Skin of body (tissue), 2 donors: ENCODE measurements around the gene TRPM3. TPM values are rescaled to one million over a fixed set of nuclear protein-coding genes. Genes with fewer than 3 reads are reported as not detected.
"Not testable (repeated sequence)": the region's sequence is repeated elsewhere in the genome, so short reads cannot be mapped to it uniquely, and the experiment has no call there.

Experiments used
- DNase-seq: peaks from one replicate; lab custom pipeline; 2025; lab: John Stamatoyannopoulos, UW
- total RNA-seq: library from RNA; depleted of rRNA; stranded (reverse); fragments of >200 nt; gene quantifications from one replicate; pipeline ENCODE4 v1.2.3, GENCODE V29; 2014

The TRPM3 gene
- total RNA-seq, 1 donor from 2014 or later = 2.3 TPM

DNA sequence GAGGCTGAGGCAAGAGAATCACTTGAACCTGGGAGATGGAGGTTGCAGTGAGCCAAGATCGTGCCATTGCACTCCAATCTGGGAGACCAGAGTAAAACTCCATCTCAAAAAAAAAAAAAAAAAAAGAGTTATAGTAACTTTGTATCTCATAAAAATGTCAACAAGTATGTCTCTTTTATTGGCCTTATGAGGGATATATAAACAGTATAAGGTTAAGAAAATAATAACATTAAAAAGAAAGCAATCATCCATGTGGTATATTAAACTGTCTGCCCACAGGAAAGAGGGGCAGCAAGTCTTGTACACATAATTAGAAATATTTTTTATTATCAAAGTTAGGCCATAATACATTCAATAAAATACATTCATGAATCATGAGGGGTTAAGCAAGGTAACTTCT, 447.6 kb downstream of the TRPM3 start:
- DNase-seq = no peak

- peak; percentile 40 for DNase-seq
Observed at GRCh38 chr9:70672161-70672649, 449.2 kb downstream of the TRPM3 start.

DNA sequence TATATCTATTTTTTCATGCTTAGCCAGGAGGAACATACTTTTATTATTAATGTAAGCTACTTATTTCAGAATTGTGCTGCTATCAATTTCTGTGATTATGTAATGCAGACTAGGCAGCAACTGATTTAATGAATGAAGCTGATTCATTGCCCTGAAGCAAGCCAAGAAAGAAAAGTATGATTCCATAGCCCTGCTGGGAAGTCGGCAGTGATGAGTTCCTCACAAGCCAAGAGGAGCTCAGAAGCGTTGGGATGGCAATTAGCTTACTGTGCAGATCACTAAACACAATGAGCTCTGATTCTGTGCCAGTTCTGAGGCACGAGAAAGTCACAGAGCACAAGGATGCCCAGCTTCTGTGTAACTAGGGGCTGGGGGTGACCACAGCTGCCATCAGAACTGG, 452.7 kb downstream of the TRPM3 start:
- peak; percentile 7 for DNase-seq

DNA sequence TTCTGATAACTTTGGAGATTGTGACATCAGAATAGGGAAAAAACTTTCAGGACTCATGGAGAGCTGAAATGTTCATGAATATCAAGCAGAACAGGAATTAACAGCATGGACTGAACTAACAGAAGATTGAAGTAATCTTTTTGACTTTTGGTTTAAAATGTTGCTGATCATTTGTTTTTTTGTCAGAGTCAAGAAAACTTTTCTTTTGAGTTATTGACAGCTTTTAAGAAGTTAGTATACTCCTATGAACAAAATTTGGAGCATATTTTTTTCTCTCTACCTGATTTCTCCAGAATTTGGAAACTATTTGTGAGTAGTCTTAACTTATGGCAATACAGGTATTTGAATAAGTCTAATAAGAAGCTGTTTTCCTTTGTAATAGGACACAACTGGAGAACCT, 462.7 kb downstream of the TRPM3 start:
- no peak for DNase-seq

GRCh38 chr9:70656281-70656680, 465.1 kb downstream of the TRPM3 start:
- peak; percentile 30 for DNase-seq

DNA sequence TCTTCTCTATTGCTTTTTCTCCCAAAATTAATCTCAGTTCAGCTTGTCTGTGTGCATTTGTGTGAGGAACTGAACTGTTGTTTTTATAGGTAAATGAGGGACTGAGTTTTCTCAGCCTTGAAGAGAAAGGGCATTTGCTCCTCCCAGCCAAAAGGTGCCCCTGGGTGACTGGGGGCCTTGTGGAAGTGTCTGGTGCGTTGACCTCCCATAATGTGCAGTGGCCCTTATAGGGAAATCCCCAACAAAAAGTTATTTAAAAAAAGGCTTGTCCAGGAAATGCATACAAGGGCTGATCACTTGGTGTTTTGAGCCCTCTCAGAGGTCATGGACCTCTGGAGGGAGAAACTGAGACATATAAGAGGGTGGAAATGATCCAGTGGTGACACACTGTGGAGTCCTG, 467.3 kb downstream of the TRPM3 start:
- DNase-seq = no peak

DNA sequence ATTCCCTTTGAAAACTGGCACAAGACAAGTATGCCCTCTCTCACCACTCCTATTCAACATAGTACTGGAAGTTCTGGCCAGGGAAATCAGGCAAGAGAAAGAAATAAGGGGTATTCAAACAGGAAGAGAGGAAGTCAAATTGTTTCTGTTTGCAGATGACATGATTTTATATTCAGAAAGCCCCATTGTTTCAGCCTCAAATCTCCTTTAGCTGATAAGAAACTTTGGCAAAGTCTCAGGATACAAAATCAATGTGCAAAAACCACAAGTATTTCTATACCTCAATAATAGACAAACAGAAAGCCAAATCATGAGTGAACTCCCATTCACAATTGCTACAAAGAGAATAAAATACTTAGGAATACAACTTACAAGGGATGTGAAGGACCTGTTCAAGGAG, 476.8 kb downstream of the TRPM3 start:
- not testable (repeated sequence) for DNase-seq

- peak; percentile 83 for DNase-seq
Observed at GRCh38 chr9:70642341-70642740, 479.1 kb downstream of the TRPM3 start.

DNA sequence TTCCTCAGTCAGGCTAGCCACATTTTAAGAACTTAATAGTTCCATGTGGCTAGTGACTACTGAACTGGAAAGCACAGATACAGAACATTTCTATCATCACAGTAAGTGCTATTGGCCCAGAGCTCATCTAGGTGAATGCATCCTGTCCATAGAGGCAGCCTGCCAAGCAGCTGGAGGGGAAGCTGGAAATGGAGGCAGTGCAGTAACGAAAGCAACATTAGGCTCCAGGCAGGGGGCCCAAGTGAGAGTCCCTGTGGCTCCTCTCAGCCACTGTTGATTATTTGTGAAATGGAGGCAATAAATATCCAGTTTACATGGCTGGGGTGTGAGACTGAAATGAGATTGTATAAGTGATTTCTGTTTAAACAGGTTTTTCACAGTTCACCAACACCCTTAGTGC, 479.8 kb downstream of the TRPM3 start:
- peak; percentile 21 for DNase-seq

GRCh38 chr9:70641031-70641430, 480.4 kb downstream of the TRPM3 start:
- no peak for DNase-seq

DNA sequence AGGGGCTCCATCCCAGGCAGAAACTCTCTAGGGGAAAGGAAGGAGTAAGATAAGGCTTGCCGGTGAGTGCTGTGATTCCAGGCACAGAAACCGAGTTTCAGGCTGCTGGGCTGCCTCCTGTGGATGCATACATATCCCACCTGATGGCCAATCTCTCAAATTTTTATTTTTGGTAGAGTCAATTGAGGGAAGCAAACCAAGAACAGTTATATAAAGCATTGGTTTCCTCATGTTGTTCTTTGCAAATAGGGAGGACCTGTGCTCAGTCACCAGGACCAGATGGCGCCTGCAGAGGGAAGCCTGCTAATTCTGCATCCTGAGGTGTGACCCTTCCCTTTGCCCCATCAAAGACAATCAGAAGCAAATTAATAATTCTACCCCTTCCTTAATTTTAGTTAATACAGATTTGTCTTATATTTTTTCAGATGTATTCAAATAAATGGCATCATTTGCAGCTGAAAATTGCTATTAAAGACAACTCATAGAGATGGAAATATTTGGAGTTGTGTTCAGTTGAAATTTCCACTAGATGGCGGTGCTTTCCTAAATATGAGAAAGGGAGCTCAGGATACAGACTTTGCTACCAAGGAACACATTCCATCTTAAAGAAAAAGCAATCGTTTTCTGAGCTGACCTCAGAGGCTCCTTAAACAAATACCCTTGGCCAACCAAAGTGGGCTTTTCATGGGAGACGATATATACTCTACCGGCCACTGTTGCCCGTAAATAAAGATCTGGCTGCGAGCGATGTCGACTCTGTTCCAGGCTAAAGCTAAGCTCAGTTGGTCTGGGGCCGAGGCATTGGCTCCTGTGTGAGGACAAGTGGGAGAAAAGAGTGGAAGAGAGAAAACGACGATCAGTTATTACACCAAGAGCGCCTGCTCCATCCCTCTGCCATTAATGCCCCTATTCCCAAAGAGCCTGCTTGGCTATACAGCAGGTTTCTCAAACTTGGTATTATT, 481.3 kb downstream of the TRPM3 start:
- peak; percentile 29 for DNase-seq

GRCh38 chr9:70635790-70636189, 485.6 kb downstream of the TRPM3 start:
- peak; percentile 48 for DNase-seq

DNA sequence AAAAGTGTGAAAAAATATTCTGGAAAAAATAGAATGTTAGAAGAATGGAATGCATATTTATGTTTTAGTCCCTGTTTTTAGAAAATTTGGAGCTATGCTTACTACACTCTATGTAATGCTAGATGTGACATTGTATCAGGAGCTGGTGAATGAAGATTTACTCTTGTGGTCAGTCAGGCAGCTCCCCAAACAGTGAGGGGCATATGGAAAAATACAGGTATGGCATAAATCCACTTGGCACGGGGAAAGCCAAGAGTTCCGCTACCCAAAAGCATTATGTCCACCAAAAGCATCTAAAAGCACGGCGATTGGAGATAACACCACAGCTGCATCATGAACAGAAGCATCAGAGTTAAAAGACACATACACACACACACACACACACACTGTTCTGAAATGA, 486.7 kb downstream of the TRPM3 start:
- no peak for DNase-seq

DNA sequence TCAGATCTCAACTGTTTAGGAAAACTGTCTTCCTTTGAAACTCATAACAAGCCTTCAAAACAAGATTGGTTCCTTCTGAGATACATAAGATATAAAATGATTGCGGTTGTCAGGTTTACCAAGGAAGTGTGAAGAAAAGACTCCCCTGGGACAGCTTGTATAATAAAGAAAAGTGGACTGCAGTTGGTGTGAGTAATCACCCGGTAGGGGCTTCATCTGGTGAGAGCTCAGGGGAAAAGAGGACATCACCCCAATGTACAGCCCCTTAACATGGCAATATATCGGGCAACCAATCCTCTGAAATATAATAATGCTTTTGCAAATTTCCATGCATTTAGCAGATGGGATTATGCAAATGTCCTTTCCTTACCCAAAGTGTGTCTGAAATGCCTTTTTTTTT, 490.4 kb downstream of the TRPM3 start:
- DNase-seq = no peak

DNA sequence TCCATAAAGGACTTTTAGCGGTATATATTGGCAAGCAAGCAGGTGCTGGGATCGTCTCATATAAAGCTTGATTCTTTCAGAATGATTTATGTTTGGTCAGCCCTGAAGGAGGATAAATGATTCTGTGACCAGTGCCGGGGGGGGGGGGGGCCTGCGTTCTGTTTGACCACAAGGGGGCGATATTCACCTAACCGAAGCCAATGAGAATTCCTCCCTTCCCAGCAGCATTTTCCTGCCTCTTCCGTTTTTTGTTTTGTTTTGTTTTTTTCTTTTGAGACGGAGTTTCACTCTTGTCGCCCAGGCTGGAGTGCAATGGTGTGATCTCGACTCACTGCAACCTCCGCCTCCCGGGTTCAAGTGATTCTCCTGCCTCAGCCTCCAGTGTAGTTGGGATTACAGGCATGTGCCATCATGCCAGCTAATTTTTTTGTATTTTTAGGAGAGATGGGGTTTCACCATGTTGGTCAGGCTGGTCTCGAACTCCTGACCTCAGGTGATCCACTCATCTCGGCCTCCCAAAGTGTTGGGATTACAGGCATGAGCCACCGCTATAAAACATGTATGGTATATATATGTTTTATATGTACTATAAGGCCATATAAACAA, 492.2 kb downstream of the TRPM3 start:
- not testable (repeated sequence) for DNase-seq

DNA sequence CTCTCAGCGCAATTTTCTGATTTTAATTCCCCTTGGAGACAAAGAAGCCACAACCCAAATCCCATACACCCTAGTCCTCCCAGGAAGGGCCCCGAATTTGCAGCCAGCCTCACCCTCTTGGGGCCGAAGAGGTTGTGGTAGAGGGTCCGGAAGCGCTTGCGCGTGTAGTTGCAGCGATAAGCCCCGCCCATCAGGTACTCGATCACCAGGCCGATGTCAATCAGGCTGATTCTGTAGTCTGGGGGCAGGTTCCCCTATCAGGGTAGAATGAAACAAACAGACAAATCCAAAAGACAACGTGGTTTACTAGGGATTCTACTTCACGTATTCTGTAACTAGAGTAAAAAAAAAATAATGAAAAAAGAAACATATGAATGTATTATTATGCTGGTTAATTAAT, 496.3 kb downstream of the TRPM3 start:
- DNase-seq = no peak

- DNase-seq = no peak
Observed at GRCh38 chr9:70618784-70619183, 502.6 kb downstream of the TRPM3 start.

DNA sequence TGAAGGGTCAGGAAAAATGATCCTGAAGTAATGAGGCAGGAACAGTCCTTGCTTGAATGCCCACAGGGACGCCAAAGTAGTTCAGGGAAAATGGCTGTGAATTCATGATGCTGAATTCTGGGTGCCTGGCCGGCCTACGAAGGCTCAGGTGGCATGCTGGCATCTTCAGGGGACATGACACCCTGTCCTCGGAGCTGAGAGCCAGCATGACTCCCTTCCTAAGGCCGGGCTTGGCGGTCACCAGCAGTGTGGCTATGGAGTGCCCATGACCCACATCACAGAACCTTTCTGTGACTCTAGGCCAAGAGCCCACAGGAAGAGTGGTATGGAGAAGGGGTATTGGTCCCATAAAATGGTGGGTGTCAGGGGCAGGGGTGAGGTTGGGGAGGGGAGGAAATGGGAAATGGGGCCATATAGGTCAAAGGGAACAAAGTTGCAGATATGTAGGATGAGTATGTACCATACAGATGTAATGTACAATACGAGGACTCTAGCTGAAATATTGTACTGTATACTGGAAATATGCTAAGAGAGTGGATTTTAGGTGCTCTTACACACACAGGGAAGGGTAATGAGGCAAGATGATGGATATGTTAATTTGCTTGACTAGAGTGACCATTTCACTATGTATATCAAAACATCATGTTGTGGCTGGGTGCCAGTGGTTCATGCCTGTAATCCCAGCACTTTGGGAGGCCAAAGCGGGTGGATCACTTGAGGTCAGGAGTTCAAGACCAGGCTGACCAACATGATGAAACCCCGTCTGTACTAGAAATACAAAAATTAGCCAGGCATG, 504.2 kb downstream of the TRPM3 start:
- DNase-seq = no peak

DNA sequence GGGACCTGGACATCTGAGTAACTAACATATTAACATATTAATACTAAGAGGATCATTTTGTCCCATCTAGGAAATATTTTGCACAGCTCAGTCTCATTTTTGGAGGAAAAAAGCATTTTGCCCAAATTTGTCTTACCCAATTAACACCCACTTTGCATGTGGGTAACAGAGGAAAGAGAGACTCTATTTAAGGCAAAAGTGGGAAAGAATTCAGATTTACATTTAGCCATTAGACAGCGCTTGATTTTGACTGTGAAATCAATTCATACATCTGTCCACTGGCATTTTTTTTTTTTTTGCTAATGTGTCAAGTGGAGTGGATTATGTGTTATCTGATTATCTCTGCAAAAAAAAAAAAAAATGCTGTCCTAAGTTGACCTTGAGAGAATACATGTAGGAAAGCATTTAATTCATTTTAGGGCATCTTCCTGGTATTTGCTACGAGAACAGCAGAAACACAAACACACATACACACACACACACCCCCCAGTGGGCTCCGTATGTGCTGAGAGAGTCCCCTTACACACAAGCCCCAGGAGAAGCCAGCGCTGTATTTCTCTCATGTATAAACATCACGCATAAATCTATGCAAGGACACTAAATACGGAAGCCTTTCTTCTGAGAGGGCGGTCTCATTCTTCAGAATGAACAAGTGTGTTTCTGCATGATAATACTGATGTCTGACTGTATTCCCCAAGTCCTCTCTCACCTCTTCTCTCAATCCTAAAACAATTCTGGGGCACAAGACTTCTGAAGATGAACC, 505.0 kb downstream of the TRPM3 start:
- DNase-seq = no peak

GRCh38 chr9:70615464-70616138, 505.8 kb downstream of the TRPM3 start:
- DNase-seq = no peak
